Caco-2 (cell line): ENCODE results near the gene IDUA. TPM values are rescaled to one million over a fixed set of nuclear protein-coding genes. Genes with fewer than 3 reads are reported as not detected.
A peak's percentile ranks its signal among the peaks of the same experiment; 100 is the strongest.

Source experiments
- BruUV-seq: library from RNA; stranded (reverse); fragments of 400-500 nt; replicated peaks from 2 replicates; lab custom pipeline; 2021; lab: Mats Ljungman, UMichigan
- CTCF ChIA-PET: fragments of 300-600 bp; sonication (Branson Sonifier 250); formaldehyde crosslinking; loops from one replicate; lab custom pipeline; 2022; ENCODE audit warnings: antibody characterized with exemption; lab: Charles Lee
- POLR2A ChIA-PET: fragments of 300-600 bp; sonication (Branson Sonifier 250); formaldehyde crosslinking; loops from one replicate; lab custom pipeline; 2022; ENCODE audit warnings: antibody characterized with exemption; lab: Charles Lee
- DNase-seq, 2 experiments: peaks; one replicate each; pipeline versions ENCODE4 v3.0.0 to v3.0.0-alpha.2; 2020 to 2022
- H3K27me3 ChIP-seq: replicated peaks from 2 replicates; pipeline ENCODE4 v1.6.0; 2011; ENCODE audit warnings: low read length; ENCODE audit not compliant: control insufficient read depth, insufficient read depth
- H3K36me3 ChIP-seq: 2 replicates; pipeline ENCODE4 v1.5.1; 2011; ENCODE audit warnings: low read length; ENCODE audit not compliant: control insufficient read depth, insufficient read depth
- H3K4me1 ChIP-seq: fragments of 250-450 bp; sonication (Bioruptor Pico); 2 replicates; pipeline ENCODE4 v1.5.1; 2020; ENCODE audit warnings: mild to moderate bottlenecking
- H3K4me3 ChIP-seq: 2 replicates; pipeline ENCODE4 v1.5.1; 2011; ENCODE audit warnings: low read depth, mild to moderate bottlenecking, control low read depth, low read length
- H3K9me3 ChIP-seq: fragments of 250-450 bp; sonication (Bioruptor Pico); 2 replicates; pipeline ENCODE4 v1.5.1; 2020; ENCODE audit warnings: mild to moderate bottlenecking, moderate library complexity
- H3K27ac Mint-ChIP-seq: one replicate; pipeline ENCODE4 v1.8.0; 2022; ENCODE audit warnings: mixed read lengths; ENCODE audit not compliant: unreplicated experiment
- H3K27me3 Mint-ChIP-seq: one replicate; pipeline ENCODE4 v1.8.0; 2022; ENCODE audit warnings: mixed read lengths; ENCODE audit not compliant: insufficient read depth, unreplicated experiment
- H3K36me3 Mint-ChIP-seq: one replicate; pipeline ENCODE4 v1.8.0; 2022; ENCODE audit warnings: mild to moderate bottlenecking, mixed read lengths; ENCODE audit not compliant: insufficient read depth, unreplicated experiment
- H3K4me1 Mint-ChIP-seq: one replicate; pipeline ENCODE4 v1.8.0; 2022; ENCODE audit warnings: low read depth, mixed read lengths; ENCODE audit not compliant: unreplicated experiment
- H3K4me3 Mint-ChIP-seq: one replicate; pipeline ENCODE4 v1.8.0; 2022; ENCODE audit warnings: mild to moderate bottlenecking, moderate library complexity, mixed read lengths; ENCODE audit not compliant: unreplicated experiment
- H3K9me3 Mint-ChIP-seq: one replicate; pipeline ENCODE4 v1.8.0; 2022; ENCODE audit warnings: mixed read lengths; ENCODE audit not compliant: unreplicated experiment
- CTCF ChIP-seq, 2 experiments: fragments of 200-600 bp in 1 of 2; IDR thresholded peaks; 1 replicate in 1 of 2; 2 replicates in 1 of 2; pipeline versions ENCODE4 v1.5.1 to v1.8.0; 2011 to 2022; ENCODE audit warnings: antibody characterized with exemption in 1 of 2, control low read depth in 1 of 2, inconsistent platforms in 1 of 2, low read depth in 1 of 2, low read length in 1 of 2, mild to moderate bottlenecking in 1 of 2, moderate library complexity in 1 of 2; ENCODE audit not compliant: insufficient read depth in 1 of 2, severe bottlenecking in 1 of 2, unreplicated experiment in 1 of 2
- intact Hi-C: fragments of 100-400 bp; cut with micrococcal nuclease; formaldehyde crosslinking; loops from one replicate; pipeline ENCODE4 v1.10.0; 2022; ENCODE audit not compliant: unreplicated experiment
- total RNA-seq: library from RNA; stranded (reverse); gene quantifications from 2 replicates; pipeline ENCODE4 v1.2.3, GENCODE V29; 2022

Gene IDUA
- total RNA-seq, 1 experiment from 2014 or later, result 26.9 TPM

DNA sequence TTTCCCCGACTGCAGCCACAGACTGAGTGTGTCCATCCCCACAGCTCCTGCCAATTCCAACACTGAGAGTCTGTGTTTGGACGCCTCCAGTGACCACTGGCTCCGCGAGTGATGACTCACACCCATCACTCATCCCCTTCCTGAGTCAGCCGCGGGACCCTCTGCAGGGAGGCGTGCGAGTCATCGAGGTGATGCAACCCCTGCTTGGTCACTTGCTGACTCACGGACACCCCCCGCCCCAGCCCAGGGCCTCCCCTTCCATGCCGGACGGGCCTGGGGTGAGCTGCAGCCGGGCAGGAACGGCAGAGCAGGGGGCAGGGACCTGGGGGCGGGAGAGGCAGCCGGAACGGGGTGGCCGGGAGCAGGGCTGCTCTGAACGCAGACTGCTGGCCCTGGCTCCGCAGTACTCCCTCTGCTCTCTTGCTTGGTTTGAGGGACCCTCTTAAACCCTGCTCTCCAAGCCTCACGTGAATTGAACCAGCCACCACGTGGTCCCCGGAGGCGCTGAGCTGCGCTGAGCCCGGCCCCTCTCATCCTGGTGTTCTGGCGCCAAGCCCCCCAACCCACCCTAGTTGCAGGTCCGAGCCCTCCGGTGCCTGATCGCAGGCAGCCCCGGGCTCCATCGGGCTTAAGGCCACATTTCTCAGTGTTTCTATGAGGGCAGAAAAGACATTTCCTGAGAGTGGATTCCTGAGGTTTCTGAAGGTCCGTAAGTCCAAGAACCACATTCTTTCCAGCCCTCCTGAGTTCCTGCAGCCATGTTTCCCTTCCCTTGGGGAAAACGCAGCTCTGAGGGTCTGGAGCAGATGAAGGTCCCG is 57.0 kb downstream of the IDUA start:
- Histone ChIP-seq H3K36me3 (no peaks in the 10 kb centered on the region), H3K4me1 (peaks cover 33% of the 10 kb centered on the region), H3K27me3 (no peaks in the 10 kb centered on the region), H3K9me3 (no peaks in the 10 kb centered on the region), H3K4me3 (peak overlapping the region; percentile 14; the same call in 1 of the 2 replicates)
- Mint-ChIP-seq H3K27ac (peak overlapping the region; percentile 70), H3K4me3 (peak overlapping the region; percentile 34), H3K9me3 (no peaks in the 10 kb centered on the region), H3K36me3 (no peaks in the 10 kb centered on the region), H3K27me3 (no peaks in the 10 kb centered on the region), H3K4me1 (peaks cover 6% of the 10 kb centered on the region)
- TSS peak; percentile 91 for BruUV-seq
- ChIA-PET POLR2A (interaction anchor here (1.2 kb wide), 1 partner anchor 112 kb away, joined by 5 read pairs; the partner anchor contains the start of genes GAK and TMEM175), CTCF (no interaction called here)
- no peak for TF ChIP-seq CTCF (IDR thresholded peaks at IDR 0.05; ENCODE audit: insufficient read depth in 1 of 2, low read depth in 1 of 2, low read length in 1 of 2, severe bottlenecking in 1 of 2, unreplicated experiment in 1 of 2)
- peak; percentile 80 to 90 for DNase-seq
- intact Hi-C loops, result no loop called here

DNA sequence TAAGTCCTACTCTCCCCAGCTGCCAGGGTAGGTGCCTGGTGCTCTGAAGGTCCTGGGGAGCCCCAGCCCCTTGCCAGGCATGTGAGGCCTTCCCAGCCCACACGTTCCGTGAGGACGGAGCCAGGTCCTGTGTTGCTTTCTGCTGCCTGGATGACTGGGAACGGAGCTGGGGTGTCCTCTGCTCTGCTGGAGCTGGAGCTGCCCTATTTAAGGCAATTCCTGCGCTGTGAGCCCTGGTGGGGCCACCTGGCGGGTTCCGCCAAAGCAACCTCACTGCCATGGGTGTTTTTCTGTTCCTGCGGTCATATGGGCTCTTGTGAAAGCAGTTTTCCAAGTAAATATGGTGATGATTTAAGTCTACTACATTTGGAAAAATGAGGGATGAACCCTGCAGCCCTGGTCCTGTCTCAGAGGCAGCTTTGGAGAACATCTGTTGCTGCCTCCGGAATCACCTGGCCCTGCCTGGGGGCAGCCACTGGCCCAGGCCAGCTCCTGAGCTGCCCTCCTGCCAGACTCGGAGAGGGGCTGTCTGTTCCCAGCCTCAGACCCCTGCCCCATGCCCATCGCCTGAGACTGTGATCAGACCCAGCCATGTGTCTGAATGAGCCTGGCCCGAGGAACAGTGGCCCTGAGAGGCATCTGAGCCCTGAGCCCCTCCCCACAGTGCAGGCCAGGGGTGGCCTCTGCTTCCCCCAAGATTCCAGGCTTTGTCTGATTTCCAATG is 57.8 kb downstream of the IDUA start:
- no peaks in the 10 kb centered on the region for H3K36me3 ChIP-seq
- Mint-ChIP-seq H3K36me3 (no peaks in the 10 kb centered on the region), H3K4me1 (peaks cover 6% of the 10 kb centered on the region), H3K4me3 (peak overlapping the region; percentile 34), H3K27me3 (no peaks in the 10 kb centered on the region), H3K27ac (peak overlapping the region; percentile 70), H3K9me3 (no peaks in the 10 kb centered on the region)
- BruUV-seq, result no TSS peak
- CTCF ChIA-PET, result no interaction called here
- no peaks in the 10 kb centered on the region for H3K27me3 ChIP-seq
- peaks cover 33% of the 10 kb centered on the region for H3K4me1 ChIP-seq
- no peaks in the 10 kb centered on the region for H3K9me3 ChIP-seq
- TF ChIP-seq CTCF (IDR thresholded peaks at IDR 0.05; ENCODE audit: insufficient read depth in 1 of 2, low read depth in 1 of 2, low read length in 1 of 2, severe bottlenecking in 1 of 2, unreplicated experiment in 1 of 2), result no peak
- no peak overlapping the region for H3K4me3 ChIP-seq
- intact Hi-C loops, result no loop called here
- peak in 1 of 2 experiments; percentile 25 for DNase-seq
- POLR2A ChIA-PET, result interaction anchor here (0.6 kb wide), 1 partner anchor 336 kb away, joined by 4 read pairs; no protein-coding TSS in a partner anchor

DNA sequence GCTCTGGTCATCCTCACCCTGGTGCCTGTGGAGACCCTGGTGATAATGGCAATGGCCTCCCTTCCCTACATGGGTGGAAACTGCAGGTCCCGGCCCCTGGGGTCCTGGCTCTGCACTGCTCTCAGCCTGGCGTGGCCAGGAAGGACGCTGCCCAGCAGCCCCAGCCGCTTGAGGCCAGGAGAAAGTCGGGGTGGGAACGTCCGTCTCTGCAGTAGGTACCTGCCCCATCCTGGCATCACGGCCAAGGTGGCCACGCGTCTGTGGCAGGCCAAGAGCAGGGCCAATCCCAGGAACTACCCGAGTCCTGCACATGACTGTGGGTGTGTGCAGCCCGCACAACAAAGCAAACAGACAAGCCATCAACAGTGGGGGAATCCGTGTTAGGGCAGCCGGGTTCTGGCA is 58.4 kb downstream of the IDUA start:
- H3K27me3 ChIP-seq, result no peaks in the 10 kb centered on the region
- no peaks in the 10 kb centered on the region for H3K36me3 ChIP-seq
- peaks cover 6% of the 10 kb centered on the region for H3K4me1 Mint-ChIP-seq
- ChIA-PET POLR2A (interaction anchor here (0.6 kb wide), 1 partner anchor 337 kb away, joined by 4 read pairs; no protein-coding TSS in a partner anchor), CTCF (no interaction called here)
- peak overlapping the region; percentile 59 for H3K4me3 Mint-ChIP-seq
- no peaks in the 10 kb centered on the region for H3K27me3 Mint-ChIP-seq
- H3K36me3 Mint-ChIP-seq, result no peaks in the 10 kb centered on the region
- BruUV-seq, result no TSS peak
- intact Hi-C loops, result no loop called here
- peak in 1 of 2 experiments; percentile 31 for DNase-seq
- no peaks in the 10 kb centered on the region for H3K9me3 ChIP-seq
- H3K4me3 ChIP-seq, result no peak overlapping the region; the same call in 1 of the 2 replicates
- no peaks in the 10 kb centered on the region for H3K9me3 Mint-ChIP-seq
- TF ChIP-seq CTCF (IDR thresholded peaks at IDR 0.05; ENCODE audit: insufficient read depth in 1 of 2, low read depth in 1 of 2, low read length in 1 of 2, severe bottlenecking in 1 of 2, unreplicated experiment in 1 of 2), result no peak
- no peak overlapping the region for H3K27ac Mint-ChIP-seq
- H3K4me1 ChIP-seq, result peaks cover 33% of the 10 kb centered on the region
